PC-3 (cell line): ENCODE measurements around the gene MCF2L2.

Source experiments
- EZH2phosphoT487 ChIP-seq: fragments of 300-600 bp; sonication (generic); IDR thresholded peaks from 2 replicates; pipeline ENCODE4 v1.6.1; 2018; ENCODE audit warnings: mild to moderate bottlenecking, antibody characterized with exemption, low read length, borderline replicate concordance
- TF ChIP-seq, protein P1 (sequence below): fragments of 300-600 bp; sonication (generic); conservative IDR thresholded peaks from 2 replicates; pipeline ENCODE4 v1.5.1; 2017; ENCODE audit warnings: antibody characterized with exemption, low read depth, mild to moderate bottlenecking, low read length

DNA sequence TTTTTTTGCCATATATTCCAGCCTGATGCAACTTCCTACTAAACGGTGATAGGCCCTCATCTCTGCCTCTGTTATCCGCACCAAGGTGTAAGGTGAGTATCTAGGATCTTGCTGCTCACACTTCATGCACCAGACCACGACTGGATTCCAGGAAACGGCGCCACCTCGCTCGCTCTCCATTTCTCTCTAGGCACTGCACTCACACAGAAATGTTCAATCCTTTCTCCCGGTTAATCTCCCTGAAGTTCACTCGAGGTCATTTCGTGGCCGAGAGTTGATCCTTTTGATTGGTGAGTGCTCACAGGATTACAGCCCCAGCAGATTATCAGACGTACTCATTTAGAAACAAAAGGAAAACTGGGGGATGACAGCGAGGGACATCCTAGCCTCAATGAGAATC, 28.1 kb downstream of the MCF2L2 start:
- TF ChIP-seq, protein P1, sequence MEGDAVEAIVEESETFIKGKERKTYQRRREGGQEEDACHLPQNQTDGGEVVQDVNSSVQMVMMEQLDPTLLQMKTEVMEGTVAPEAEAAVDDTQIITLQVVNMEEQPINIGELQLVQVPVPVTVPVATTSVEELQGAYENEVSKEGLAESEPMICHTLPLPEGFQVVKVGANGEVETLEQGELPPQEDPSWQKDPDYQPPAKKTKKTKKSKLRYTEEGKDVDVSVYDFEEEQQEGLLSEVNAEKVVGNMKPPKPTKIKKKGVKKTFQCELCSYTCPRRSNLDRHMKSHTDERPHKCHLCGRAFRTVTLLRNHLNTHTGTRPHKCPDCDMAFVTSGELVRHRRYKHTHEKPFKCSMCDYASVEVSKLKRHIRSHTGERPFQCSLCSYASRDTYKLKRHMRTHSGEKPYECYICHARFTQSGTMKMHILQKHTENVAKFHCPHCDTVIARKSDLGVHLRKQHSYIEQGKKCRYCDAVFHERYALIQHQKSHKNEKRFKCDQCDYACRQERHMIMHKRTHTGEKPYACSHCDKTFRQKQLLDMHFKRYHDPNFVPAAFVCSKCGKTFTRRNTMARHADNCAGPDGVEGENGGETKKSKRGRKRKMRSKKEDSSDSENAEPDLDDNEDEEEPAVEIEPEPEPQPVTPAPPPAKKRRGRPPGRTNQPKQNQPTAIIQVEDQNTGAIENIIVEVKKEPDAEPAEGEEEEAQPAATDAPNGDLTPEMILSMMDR, result no peak
- TF ChIP-seq EZH2phosphoT487, result no peak
